CD4-positive, alpha-beta T cell treated with Interleukin-4 for 4 hours (primary cell): ENCODE results near the gene ADGRV1.

Experiments
- DNase-seq: peaks from one replicate; pipeline ENCODE4 v3.0.0-alpha.2; 2020

ADGRV1 gene

GRCh38 chr5:90877049-90877448, 318.5 kb downstream of the ADGRV1 start:
- no peak for DNase-seq

GRCh38 chr5:90878081-90878480, 319.5 kb downstream of the ADGRV1 start:
- DNase-seq: no peak

GRCh38 chr5:90878549-90879196, 320.1 kb downstream of the ADGRV1 start:
- no peak for DNase-seq

- DNase-seq: no peak
Measured at GRCh38 chr5:90881626-90882150, 323.1 kb downstream of the ADGRV1 start.

GRCh38 chr5:90882448-90882847, 323.9 kb downstream of the ADGRV1 start:
- DNase-seq: no peak

GRCh38 chr5:90885180-90885868, 326.7 kb downstream of the ADGRV1 start:
- DNase-seq: no peak

GRCh38 chr5:90886381-90886780, 327.8 kb downstream of the ADGRV1 start:
- no peak for DNase-seq

GRCh38 chr5:90888511-90889324, 330.1 kb downstream of the ADGRV1 start:
- DNase-seq: no peak

- no peak for DNase-seq
Measured at GRCh38 chr5:90889325-90889600, 330.7 kb downstream of the ADGRV1 start.

- no peak for DNase-seq
Measured at GRCh38 chr5:90890180-90890579, 331.6 kb downstream of the ADGRV1 start.

GRCh38 chr5:90894866-90895420, 336.3 kb downstream of the ADGRV1 start:
- no peak for DNase-seq

- no peak for DNase-seq
Measured at GRCh38 chr5:90897618-90898017, 339.0 kb downstream of the ADGRV1 start.

- DNase-seq: no peak
Measured at GRCh38 chr5:90898326-90899013, 339.9 kb downstream of the ADGRV1 start.

- no peak for DNase-seq
Measured at GRCh38 chr5:90899014-90899604, 340.5 kb downstream of the ADGRV1 start.

- no peak for DNase-seq
Measured at GRCh38 chr5:90901261-90901660, 342.7 kb downstream of the ADGRV1 start.

GRCh38 chr5:90902170-90902569, 343.6 kb downstream of the ADGRV1 start:
- DNase-seq: no peak

- no peak for DNase-seq
Measured at GRCh38 chr5:90902651-90903386, 344.2 kb downstream of the ADGRV1 start.

GRCh38 chr5:90909101-90909503, 350.5 kb downstream of the ADGRV1 start:
- no peak for DNase-seq

GRCh38 chr5:90909940-90910339, 351.3 kb downstream of the ADGRV1 start:
- DNase-seq: no peak

- no peak for DNase-seq
Measured at GRCh38 chr5:90911169-90911568, 352.6 kb downstream of the ADGRV1 start.

GRCh38 chr5:90912476-90912875, 353.9 kb downstream of the ADGRV1 start:
- DNase-seq: no peak

GRCh38 chr5:90915393-90915792, 356.8 kb downstream of the ADGRV1 start:
- DNase-seq: no peak
